GM18507 (cell line): Measurements from ENCODE around the gene CST8.
A peak's percentile ranks its signal among the peaks of the same experiment; 100 is the strongest.

ENCODE experiments used
- DNase-seq: peaks from one replicate; pipeline ENCODE4 v3.0.0; 2011; ENCODE audit warnings: low read depth; ENCODE audit not compliant: insufficient read length; ENCODE audit errors: extremely low spot score
- FAIRE-seq: peaks from 2 replicates; lab custom pipeline; 2011; peaks lifted over from hg19 to GRCh38; lab: Jason Lieb, UNC

CST8 gene

DNA sequence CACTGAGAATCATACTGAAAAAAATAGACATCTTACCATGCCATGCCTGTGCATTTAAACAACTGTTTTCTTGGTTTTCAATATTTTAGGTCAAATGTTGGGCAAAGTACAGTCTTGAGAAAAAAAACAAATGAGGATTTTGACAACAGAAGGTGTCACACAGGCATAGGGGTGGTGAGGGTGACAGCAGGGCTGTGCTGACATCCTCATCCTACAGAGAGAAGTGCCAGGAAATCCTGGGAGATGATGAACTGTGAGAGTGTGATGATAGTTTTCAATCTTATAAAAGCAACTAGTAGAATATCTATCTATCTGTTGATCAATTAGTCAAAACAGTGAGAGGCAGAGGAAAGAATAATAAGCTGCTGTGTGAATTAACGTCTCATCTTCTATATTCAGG lies 23.9 kb downstream of the CST8 start:
- no peak for DNase-seq
- no peak for FAIRE-seq

GRCh38 chr20:23515250-23515939 lies 24.5 kb downstream of the CST8 start:
- DNase-seq (no peak), FAIRE-seq (no peak)

- DNase-seq (no peak), FAIRE-seq (no peak)
Observed at GRCh38 chr20:23517719-23518118, 26.8 kb downstream of the CST8 start.

- FAIRE-seq (no peak), DNase-seq (no peak)
Observed at GRCh38 chr20:23519556-23519955, 28.6 kb downstream of the CST8 start.

DNA sequence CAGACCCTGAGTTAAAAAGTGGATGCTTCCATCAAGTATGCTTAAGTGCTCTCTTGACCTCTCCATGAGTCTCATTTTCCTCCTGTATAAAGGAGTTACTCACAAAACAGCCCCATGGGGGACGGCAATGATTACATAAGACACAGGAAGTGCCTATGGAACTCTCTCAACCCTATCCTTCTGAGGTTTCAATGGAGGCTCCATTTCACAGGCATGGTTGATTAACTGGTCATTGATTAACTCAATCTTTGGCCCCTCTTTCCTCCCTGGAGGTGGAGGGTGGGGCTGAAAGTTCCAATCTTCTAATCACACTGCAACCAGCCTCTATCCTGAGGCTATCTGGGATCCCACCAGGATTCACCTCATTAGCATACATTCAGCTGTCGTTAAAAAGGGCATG lies 29.3 kb downstream of the CST8 start:
- FAIRE-seq = peak; percentile 65
- DNase-seq = peak; percentile 12

- no peak for FAIRE-seq
Observed at GRCh38 chr20:23524146-23524545, 33.2 kb downstream of the CST8 start.

DNA sequence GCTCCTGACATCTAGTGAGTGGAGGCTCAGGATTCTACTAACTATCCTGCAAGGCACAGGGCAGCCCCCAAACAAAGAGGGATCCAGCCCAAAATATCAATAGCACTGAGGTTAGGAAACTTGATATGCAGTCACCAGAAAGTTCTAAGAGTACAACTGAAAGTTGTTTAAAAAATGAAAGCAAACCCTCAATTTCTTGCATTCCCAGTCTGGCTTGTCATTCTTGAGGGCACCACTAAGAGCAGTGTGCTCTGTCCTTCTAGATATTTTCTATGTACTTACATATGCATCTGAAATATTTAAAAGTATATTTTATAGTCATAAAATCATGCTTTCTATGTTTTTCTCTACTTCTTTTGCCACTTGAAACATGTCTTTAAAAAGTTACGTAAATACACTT lies 35.9 kb downstream of the CST8 start:
- FAIRE-seq = no peak
- DNase-seq = no peak

More at GRCh38 chr20:23524146-23524545, 33.2 kb downstream of the CST8 start:
- DNase-seq = no peak

GRCh38 chr20:23528867-23529431 lies 38.0 kb downstream of the CST8 start:
- DNase-seq (no peak), FAIRE-seq (no peak)

DNA sequence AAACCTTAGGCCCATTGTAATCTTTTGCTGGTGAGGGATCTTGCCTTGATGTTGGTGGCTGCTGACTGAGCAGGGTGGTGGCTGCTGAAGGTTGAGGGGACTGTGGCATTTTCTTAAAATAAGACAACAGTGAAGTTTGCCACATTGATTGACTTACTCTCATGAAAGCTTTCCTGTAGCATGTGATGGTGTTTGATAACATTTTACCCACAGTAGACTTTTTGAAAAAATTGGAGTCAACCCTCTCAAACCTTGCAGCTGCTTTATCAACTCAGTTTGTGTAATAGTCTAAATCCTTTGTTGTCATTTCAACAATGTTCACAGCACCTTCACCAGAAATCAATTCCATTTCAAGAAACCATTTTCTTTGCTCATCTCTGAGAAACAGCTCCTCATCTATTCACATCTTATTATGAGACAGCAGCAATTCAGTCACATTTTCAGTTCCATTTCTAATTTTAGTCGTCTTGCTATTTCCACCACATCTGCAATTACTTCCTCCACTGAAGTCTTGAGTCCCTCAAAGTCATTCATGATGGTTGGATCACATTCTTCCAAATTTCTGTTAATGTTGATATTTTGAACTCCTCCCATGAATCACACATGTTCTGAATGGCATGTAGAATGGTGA lies 40.1 kb downstream of the CST8 start:
- no peak for DNase-seq
- FAIRE-seq = peak; percentile 48

DNA sequence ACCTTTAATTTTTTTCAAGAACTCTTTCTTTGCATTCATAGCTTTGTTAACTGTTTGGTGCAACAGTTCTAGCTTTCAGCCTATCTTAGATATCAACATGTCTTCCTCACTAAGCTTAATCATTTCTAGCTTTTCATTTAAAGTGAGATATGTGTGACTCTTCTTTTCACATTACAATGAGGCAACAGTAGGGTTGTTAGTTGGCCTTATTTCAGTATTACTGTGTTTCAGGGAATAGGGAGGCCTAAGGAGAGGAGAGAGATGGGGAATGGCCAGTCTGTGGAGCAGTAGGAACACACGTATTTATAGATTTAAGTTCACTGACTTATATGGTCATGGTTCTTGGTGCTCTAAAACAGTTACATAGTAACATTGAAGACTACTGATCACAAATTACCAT lies 41.6 kb downstream of the CST8 start:
- FAIRE-seq (no peak), DNase-seq (no peak)

- FAIRE-seq (no peak), DNase-seq (no peak)
Observed at GRCh38 chr20:23533161-23533560, 42.2 kb downstream of the CST8 start.

GRCh38 chr20:23534801-23535593 lies 44.1 kb downstream of the CST8 start:
- FAIRE-seq = no peak
- no peak for DNase-seq

- FAIRE-seq = no peak
- no peak for DNase-seq
Observed at GRCh38 chr20:23536328-23536974, 45.5 kb downstream of the CST8 start.

- DNase-seq = no peak
- no peak for FAIRE-seq
Observed at GRCh38 chr20:23537030-23537429, 46.1 kb downstream of the CST8 start.

DNA sequence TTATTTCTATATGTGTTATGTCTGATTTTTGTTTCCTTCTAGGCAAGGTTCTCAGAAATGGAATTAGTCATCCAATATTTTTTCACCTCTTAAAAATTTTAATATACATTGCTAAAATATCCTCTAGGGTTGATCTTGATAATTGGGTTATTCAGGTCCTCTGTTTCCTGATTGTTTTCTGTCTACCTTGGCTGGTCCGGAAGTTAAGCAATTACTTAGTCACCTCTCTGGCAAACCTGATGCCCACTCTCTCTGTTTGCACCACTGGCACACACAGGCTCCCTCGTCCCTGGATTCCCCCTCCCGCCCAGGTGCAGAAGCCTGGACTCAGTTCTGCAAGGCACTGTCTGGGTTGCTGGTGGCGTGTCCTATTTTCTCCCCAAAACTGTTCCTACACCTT lies 49.7 kb downstream of the CST8 start:
- FAIRE-seq (no peak), DNase-seq (no peak)

- FAIRE-seq = no peak
- DNase-seq = no peak
Observed at GRCh38 chr20:23541330-23541729, 50.4 kb downstream of the CST8 start.

DNA sequence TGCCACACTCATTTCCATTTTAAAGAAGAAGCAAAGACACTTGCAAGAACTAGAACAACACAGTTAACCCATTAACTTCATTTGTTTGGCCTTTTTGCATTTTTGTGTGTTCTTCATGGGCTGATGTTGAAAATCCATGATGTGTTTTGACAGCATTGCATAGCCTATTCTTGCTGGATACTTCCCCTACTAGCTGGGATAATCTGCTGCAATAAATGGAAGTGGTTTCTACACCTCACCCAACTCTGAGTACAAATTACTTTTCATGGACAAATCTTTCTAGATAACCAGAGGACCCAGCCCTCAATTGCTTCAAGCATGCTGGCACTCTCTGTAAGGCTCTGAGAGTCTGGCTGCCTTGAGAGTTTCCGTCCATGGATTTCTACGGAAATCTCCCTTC lies 50.9 kb downstream of the CST8 start:
- DNase-seq (no peak), FAIRE-seq (no peak)

DNA sequence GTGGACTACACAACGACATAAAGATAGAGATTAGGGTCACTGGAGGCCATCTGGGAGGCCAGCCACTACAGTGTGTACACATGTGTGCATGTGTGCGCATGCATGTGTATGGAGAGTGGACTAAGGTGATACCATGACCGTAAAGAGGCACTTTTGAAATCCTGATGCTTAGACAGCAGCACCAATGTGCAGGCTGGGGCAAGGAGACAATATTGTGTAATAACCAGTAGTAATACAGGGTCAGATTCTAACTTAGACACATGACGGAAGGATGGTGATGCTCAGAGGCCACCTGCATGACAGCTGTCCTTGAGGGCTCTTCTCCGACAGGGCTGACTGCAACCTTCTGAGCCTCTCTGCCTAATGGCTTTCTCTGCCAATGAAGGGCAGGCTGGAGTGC lies 51.9 kb downstream of the CST8 start:
- no peak for DNase-seq
- no peak for FAIRE-seq

DNA sequence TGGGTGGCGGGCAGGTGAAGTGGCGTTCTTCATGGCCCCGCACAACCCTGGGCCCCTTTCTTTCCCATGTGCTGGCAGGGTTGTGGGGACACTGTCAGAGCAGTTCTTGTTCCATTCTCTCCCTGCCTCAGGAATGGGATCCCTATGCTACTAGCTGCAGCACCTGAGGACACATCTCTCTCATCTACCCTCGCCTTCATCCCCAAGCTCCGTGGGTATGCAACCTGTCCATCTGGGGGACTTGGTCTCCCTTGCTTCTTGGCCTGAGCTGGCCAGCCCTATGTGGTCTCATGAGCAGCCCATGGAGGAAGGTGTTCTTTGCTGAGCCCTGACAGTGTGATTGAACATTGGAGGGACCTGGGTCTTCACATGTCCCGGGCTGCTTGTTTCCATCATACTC lies 53.2 kb downstream of the CST8 start:
- FAIRE-seq (no peak), DNase-seq (no peak)
